ENCODE data around the gene NPRL2. TPM values are rescaled to one million over a fixed set of nuclear protein-coding genes. Genes with fewer than 3 reads are reported as not detected.

The NPRL2 gene
- total and polyA plus RNA-seq, 2 of the 13 experiments (the other 11 are each of a cell fraction or from before 2014, with no cell fraction given), result 30.6 to 51.4 TPM

DNA sequence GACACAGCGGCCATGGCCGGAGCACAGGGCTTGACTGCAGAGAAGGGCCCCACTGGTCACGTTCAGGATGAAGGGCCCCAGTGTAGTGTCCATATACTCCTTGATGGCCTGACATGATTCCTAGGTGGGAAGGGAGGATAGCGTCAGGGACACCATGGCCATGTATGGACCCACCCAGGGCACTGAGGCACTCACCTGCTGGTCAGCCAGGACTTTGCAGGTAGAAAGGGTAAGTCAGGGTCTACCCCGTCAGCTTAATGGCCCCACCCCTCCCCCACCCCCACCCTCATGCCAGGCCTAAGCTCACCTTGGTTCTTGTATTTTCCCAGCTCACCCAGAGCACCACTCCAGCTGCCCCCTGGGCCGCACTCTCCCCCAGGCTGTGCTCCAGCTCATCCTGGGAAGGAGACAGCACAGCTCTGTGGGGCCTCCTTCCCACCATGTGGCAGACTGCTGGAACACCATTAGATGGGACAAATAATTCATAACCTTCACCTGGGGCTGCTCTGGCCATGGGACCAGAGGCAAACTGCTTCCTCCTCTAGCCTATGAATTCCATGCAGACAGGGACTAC, 49.8 kb downstream of the NPRL2 start (continued):
- TF ChIP-seq, protein P1, sequence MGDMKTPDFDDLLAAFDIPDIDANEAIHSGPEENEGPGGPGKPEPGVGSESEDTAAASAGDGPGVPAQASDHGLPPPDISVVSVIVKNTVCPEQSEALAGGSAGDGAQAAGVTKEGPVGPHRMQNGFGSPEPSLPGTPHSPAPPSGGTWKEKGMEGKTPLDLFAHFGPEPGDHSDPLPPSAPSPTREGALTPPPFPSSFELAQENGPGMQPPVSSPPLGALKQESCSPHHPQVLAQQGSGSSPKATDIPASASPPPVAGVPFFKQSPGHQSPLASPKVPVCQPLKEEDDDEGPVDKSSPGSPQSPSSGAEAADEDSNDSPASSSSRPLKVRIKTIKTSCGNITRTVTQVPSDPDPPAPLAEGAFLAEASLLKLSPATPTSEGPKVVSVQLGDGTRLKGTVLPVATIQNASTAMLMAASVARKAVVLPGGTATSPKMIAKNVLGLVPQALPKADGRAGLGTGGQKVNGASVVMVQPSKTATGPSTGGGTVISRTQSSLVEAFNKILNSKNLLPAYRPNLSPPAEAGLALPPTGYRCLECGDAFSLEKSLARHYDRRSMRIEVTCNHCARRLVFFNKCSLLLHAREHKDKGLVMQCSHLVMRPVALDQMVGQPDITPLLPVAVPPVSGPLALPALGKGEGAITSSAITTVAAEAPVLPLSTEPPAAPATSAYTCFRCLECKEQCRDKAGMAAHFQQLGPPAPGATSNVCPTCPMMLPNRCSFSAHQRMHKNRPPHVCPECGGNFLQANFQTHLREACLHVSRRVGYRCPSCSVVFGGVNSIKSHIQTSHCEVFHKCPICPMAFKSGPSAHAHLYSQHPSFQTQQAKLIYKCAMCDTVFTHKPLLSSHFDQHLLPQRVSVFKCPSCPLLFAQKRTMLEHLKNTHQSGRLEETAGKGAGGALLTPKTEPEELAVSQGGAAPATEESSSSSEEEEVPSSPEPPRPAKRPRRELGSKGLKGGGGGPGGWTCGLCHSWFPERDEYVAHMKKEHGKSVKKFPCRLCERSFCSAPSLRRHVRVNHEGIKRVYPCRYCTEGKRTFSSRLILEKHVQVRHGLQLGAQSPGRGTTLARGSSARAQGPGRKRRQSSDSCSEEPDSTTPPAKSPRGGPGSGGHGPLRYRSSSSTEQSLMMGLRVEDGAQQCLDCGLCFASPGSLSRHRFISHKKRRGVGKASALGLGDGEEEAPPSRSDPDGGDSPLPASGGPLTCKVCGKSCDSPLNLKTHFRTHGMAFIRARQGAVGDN (CRISPR knock-in tag; IDR thresholded peaks at IDR 0.05), result peak; percentile 49
- TF ChIP-seq, protein P2, sequence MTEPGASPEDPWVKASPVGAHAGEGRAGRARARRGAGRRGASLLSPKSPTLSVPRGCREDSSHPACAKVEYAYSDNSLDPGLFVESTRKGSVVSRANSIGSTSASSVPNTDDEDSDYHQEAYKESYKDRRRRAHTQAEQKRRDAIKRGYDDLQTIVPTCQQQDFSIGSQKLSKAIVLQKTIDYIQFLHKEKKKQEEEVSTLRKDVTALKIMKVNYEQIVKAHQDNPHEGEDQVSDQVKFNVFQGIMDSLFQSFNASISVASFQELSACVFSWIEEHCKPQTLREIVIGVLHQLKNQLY (CRISPR knock-in tag; IDR thresholded peaks at IDR 0.05), result no peak
- TF ChIP-seq, protein P3, sequence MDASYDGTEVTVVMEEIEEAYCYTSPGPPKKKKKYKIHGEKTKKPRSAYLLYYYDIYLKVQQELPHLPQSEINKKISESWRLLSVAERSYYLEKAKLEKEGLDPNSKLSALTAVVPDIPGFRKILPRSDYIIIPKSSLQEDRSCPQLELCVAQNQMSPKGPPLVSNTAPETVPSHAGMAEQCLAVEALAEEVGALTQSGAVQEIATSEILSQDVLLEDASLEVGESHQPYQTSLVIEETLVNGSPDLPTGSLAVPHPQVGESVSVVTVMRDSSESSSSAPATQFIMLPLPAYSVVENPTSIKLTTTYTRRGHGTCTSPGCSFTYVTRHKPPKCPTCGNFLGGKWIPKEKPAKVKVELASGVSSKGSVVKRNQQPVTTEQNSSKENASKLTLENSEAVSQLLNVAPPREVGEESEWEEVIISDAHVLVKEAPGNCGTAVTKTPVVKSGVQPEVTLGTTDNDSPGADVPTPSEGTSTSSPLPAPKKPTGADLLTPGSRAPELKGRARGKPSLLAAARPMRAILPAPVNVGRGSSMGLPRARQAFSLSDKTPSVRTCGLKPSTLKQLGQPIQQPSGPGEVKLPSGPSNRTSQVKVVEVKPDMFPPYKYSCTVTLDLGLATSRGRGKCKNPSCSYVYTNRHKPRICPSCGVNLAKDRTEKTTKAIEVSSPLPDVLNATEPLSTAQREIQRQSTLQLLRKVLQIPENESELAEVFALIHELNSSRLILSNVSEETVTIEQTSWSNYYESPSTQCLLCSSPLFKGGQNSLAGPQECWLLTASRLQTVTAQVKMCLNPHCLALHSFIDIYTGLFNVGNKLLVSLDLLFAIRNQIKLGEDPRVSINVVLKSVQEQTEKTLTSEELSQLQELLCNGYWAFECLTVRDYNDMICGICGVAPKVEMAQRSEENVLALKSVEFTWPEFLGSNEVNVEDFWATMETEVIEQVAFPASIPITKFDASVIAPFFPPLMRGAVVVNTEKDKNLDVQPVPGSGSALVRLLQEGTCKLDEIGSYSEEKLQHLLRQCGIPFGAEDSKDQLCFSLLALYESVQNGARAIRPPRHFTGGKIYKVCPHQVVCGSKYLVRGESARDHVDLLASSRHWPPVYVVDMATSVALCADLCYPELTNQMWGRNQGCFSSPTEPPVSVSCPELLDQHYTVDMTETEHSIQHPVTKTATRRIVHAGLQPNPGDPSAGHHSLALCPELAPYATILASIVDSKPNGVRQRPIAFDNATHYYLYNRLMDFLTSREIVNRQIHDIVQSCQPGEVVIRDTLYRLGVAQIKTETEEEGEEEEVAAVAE (CRISPR knock-in tag; IDR thresholded peaks at IDR 0.05; ENCODE audit: borderline replicate concordance), result no peak
- TF ChIP-seq, protein P4, sequence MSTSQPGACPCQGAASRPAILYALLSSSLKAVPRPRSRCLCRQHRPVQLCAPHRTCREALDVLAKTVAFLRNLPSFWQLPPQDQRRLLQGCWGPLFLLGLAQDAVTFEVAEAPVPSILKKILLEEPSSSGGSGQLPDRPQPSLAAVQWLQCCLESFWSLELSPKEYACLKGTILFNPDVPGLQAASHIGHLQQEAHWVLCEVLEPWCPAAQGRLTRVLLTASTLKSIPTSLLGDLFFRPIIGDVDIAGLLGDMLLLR (CRISPR knock-in tag; IDR thresholded peaks at IDR 0.05), result no peak
- TF ChIP-seq JUND (CRISPR knock-in tag; IDR thresholded peaks at IDR 0.05) (no peak), CCDC6 (CRISPR knock-in tag; IDR thresholded peaks at IDR 0.05) (no peak), ZNF761 (CRISPR knock-in tag; conservative IDR thresholded peaks at IDR 0.05) (no peak), CC2D1A (CRISPR knock-in tag; IDR thresholded peaks at IDR 0.05) (no peak), ZNF451 (CRISPR knock-in tag; IDR thresholded peaks at IDR 0.05) (no peak), PHF21A (CRISPR knock-in tag; IDR thresholded peaks at IDR 0.05) (no peak), CHD4 (IDR thresholded peaks at IDR 0.05; ENCODE audit: borderline replicate concordance, low read length) (no peak), ERF (CRISPR knock-in tag; IDR thresholded peaks at IDR 0.05) (no peak)
- TF ChIP-seq, protein P5, sequence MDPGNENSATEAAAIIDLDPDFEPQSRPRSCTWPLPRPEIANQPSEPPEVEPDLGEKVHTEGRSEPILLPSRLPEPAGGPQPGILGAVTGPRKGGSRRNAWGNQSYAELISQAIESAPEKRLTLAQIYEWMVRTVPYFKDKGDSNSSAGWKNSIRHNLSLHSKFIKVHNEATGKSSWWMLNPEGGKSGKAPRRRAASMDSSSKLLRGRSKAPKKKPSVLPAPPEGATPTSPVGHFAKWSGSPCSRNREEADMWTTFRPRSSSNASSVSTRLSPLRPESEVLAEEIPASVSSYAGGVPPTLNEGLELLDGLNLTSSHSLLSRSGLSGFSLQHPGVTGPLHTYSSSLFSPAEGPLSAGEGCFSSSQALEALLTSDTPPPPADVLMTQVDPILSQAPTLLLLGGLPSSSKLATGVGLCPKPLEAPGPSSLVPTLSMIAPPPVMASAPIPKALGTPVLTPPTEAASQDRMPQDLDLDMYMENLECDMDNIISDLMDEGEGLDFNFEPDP (CRISPR knock-in tag; conservative IDR thresholded peaks at IDR 0.05), result 0 out of 2 replicates have a peak, but pooled peaks have one; percentile 52
- TF ChIP-seq, protein P6, sequence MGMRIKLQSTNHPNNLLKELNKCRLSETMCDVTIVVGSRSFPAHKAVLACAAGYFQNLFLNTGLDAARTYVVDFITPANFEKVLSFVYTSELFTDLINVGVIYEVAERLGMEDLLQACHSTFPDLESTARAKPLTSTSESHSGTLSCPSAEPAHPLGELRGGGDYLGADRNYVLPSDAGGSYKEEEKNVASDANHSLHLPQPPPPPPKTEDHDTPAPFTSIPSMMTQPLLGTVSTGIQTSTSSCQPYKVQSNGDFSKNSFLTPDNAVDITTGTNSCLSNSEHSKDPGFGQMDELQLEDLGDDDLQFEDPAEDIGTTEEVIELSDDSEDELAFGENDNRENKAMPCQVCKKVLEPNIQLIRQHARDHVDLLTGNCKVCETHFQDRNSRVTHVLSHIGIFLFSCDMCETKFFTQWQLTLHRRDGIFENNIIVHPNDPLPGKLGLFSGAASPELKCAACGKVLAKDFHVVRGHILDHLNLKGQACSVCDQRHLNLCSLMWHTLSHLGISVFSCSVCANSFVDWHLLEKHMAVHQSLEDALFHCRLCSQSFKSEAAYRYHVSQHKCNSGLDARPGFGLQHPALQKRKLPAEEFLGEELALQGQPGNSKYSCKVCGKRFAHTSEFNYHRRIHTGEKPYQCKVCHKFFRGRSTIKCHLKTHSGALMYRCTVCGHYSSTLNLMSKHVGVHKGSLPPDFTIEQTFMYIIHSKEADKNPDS (CRISPR knock-in tag; IDR thresholded peaks at IDR 0.05), result no peak

All from HepG2 (cell line).